OCI-LY3 (cell line): Measurements from ENCODE around the gene MAN2A1.

Source experiments
- H2AFZ ChIP-seq: fragments of 200-600, 300-600 bp; shearing (Covaris generic); 2 replicates; pipeline ENCODE4 v1.6.0; 2014; ENCODE audit warnings: antibody characterized with exemption, low read depth, low read length
- H3K27ac ChIP-seq: fragments of 200-600, 300-600 bp; sonication (generic); 2 replicates; pipeline ENCODE4 v1.5.1; 2014; ENCODE audit warnings: mild to moderate bottlenecking, low read length, moderate library complexity, mixed read lengths
- H3K27me3 ChIP-seq: fragments of 200-600, 300-600 bp; sonication (generic); 2 replicates; pipeline ENCODE4 v1.6.1; 2014; ENCODE audit warnings: low read depth, low read length, mixed read lengths
- H3K36me3 ChIP-seq: fragments of 200-600, 300-600 bp; sonication (generic); replicated peaks from 2 replicates; pipeline ENCODE3; 2014; ENCODE audit warnings: low read depth, low read length, mixed read lengths
- H3K4me1 ChIP-seq: fragments of 300-600, 200-600 bp; sonication (generic); 2 replicates; pipeline ENCODE4 v1.6.1; 2014; ENCODE audit warnings: low read length, mixed read lengths
- H3K4me2 ChIP-seq: fragments of 200-600, 300-600 bp; sonication (generic); 2 replicates; pipeline ENCODE4 v1.6.1; 2014; ENCODE audit warnings: low read length, mixed read lengths
- H3K4me3 ChIP-seq: fragments of 300-600, 200-600 bp; sonication (generic); 2 replicates; pipeline ENCODE4 v1.5.1; 2014; ENCODE audit warnings: antibody characterized with exemption, mild to moderate bottlenecking, low read length, moderate library complexity
- H3K79me2 ChIP-seq: fragments of 300-600, 200-600 bp; shearing (Covaris generic); 2 replicates; pipeline ENCODE4 v1.6.1; 2014; ENCODE audit warnings: mild to moderate bottlenecking, low read length, mixed read lengths
- H3K9ac ChIP-seq: fragments of 300-600, 200-600 bp; shearing (Covaris generic); 2 replicates; pipeline ENCODE4 v1.6.0; 2014; ENCODE audit warnings: mild to moderate bottlenecking, low read length, moderate library complexity
- H3K9me3 ChIP-seq: fragments of 200-600, 300-600 bp; shearing (Covaris generic); 2 replicates; pipeline ENCODE4 v1.6.1; 2014; ENCODE audit warnings: low read length, mixed read lengths; ENCODE audit not compliant: insufficient read depth
- H4K20me1 ChIP-seq: fragments of 200-600, 300-600 bp; sonication (generic); 2 replicates; pipeline ENCODE4 v1.6.1; 2016; ENCODE audit warnings: low read length, mixed read lengths; ENCODE audit not compliant: insufficient read depth
- CTCF ChIP-seq: fragments of 200-600, 300-600 bp; sonication (generic); IDR thresholded peaks from 2 replicates; pipeline ENCODE4 v1.5.1; 2014; ENCODE audit warnings: antibody characterized with exemption, low read length, low read depth
- EZH2phosphoT487 ChIP-seq: fragments of 200-600 bp; shearing (Covaris generic); IDR thresholded peaks from 2 replicates; pipeline ENCODE4 v1.6.1; 2018; ENCODE audit warnings: antibody characterized with exemption, mixed run types, low read depth

MAN2A1 gene

GRCh38 chr5:109653042-109653441 lies 36.7 kb upstream of the MAN2A1 start:
- no peaks in the 10 kb centered on the region for H3K27me3 ChIP-seq
- H2AFZ ChIP-seq, result no peak overlapping the region
- no peaks in the 10 kb centered on the region for H3K36me3 ChIP-seq
- no peak overlapping the region for H3K27ac ChIP-seq
- no peak overlapping the region for H3K4me2 ChIP-seq
- no peak overlapping the region for H3K9ac ChIP-seq
- H3K4me1 ChIP-seq, result no peaks in the 10 kb centered on the region
- no peaks in the 10 kb centered on the region for H3K9me3 ChIP-seq
- TF ChIP-seq EZH2phosphoT487, result no peak
- no peak for TF ChIP-seq CTCF
- no peak overlapping the region for H3K4me3 ChIP-seq
- no peaks in the 10 kb centered on the region for H4K20me1 ChIP-seq
- H3K79me2 ChIP-seq, result no peaks in the 10 kb centered on the region

- Histone ChIP-seq H3K9ac (no peak overlapping the region), H3K9me3 (no peaks in the 10 kb centered on the region), H3K27me3 (0 out of 2 replicates have a peak, but pooled peaks cover 2% of the 10 kb centered on the region), H3K4me3 (no peak overlapping the region), H3K4me1 (no peaks in the 10 kb centered on the region), H4K20me1 (no peaks in the 10 kb centered on the region), H2AFZ (no peak overlapping the region), H3K79me2 (no peaks in the 10 kb centered on the region), H3K4me2 (no peak overlapping the region), H3K27ac (no peak overlapping the region), H3K36me3 (no peaks in the 10 kb centered on the region)
- no peak for TF ChIP-seq CTCF
Observed at GRCh38 chr5:109653561-109654239, 36.0 kb upstream of the MAN2A1 start.

GRCh38 chr5:109654455-109654854 lies 35.3 kb upstream of the MAN2A1 start:
- Histone ChIP-seq H3K9ac (no peak overlapping the region), H3K9me3 (no peaks in the 10 kb centered on the region), H2AFZ (no peak overlapping the region), H3K27ac (no peak overlapping the region), H3K79me2 (no peaks in the 10 kb centered on the region), H3K4me2 (no peak overlapping the region), H3K27me3 (0 out of 2 replicates have a peak, but pooled peaks cover 2% of the 10 kb centered on the region), H3K36me3 (no peaks in the 10 kb centered on the region), H3K4me3 (no peak overlapping the region), H3K4me1 (no peaks in the 10 kb centered on the region), H4K20me1 (no peaks in the 10 kb centered on the region)
- no peak for TF ChIP-seq EZH2phosphoT487
- no peak for TF ChIP-seq CTCF

- Histone ChIP-seq H3K4me2 (no peak overlapping the region), H3K9me3 (no peaks in the 10 kb centered on the region), H3K4me1 (no peaks in the 10 kb centered on the region), H3K27me3 (0 out of 2 replicates have a peak, but pooled peaks cover 2% of the 10 kb centered on the region), H3K4me3 (no peak overlapping the region), H3K9ac (no peak overlapping the region), H3K36me3 (no peaks in the 10 kb centered on the region), H3K79me2 (no peaks in the 10 kb centered on the region), H3K27ac (no peak overlapping the region), H4K20me1 (no peaks in the 10 kb centered on the region), H2AFZ (no peak overlapping the region)
- TF ChIP-seq EZH2phosphoT487 (no peak), CTCF (no peak)
Observed at GRCh38 chr5:109655841-109656240, 33.9 kb upstream of the MAN2A1 start.
